ENCODE measurements around the gene MGLL.
A peak's percentile ranks its signal among the peaks of the same experiment; 100 is the strongest.
"Not testable (repeated sequence)": the region's sequence is repeated elsewhere in the genome, so short reads cannot be mapped to it uniquely, and the experiment has no call there.

Gene MGLL

GRCh38 chr3:127682561-127682960 is 139.8 kb downstream of the MGLL start:
- no peak for DNase-seq

- DNase-seq, result not testable (repeated sequence)
Measured at GRCh38 chr3:127682175-127682554, 140.2 kb downstream of the MGLL start.

GRCh38 chr3:127680798-127681221 is 141.5 kb downstream of the MGLL start:
- no peak for DNase-seq

GRCh38 chr3:127680146-127680661 is 142.1 kb downstream of the MGLL start:
- DNase-seq, result peak; percentile 2

- peak; percentile 3 for DNase-seq
Measured at GRCh38 chr3:127679534-127680145, 142.7 kb downstream of the MGLL start.

- peak; percentile 7 for DNase-seq
Measured at GRCh38 chr3:127678611-127679533, 143.4 kb downstream of the MGLL start.

GRCh38 chr3:127678315-127678599 is 144.1 kb downstream of the MGLL start:
- no peak for DNase-seq

- no peak for DNase-seq
Measured at GRCh38 chr3:127677541-127678314, 144.6 kb downstream of the MGLL start.

- DNase-seq, result no peak
Measured at GRCh38 chr3:127676921-127677351, 145.4 kb downstream of the MGLL start.

- no peak for DNase-seq
Measured at GRCh38 chr3:127676456-127676855, 145.9 kb downstream of the MGLL start.

- DNase-seq, result no peak
Measured at GRCh38 chr3:127675651-127676391, 146.5 kb downstream of the MGLL start.

GRCh38 chr3:127674790-127675189 is 147.5 kb downstream of the MGLL start:
- peak; percentile 7 for DNase-seq

GRCh38 chr3:127674101-127674721 is 148.1 kb downstream of the MGLL start:
- peak; percentile 7 for DNase-seq

- peak; percentile 29 for DNase-seq
Measured at GRCh38 chr3:127673191-127674100, 148.9 kb downstream of the MGLL start.

- peak; percentile 77 for DNase-seq
Measured at GRCh38 chr3:127672429-127673190, 149.7 kb downstream of the MGLL start, which contains the start of gene ABTB1. Gene ABTB1, plus strand, starts transcription at chr3:127672952. Its CDS starts 74 bp downstream, at chr3:127673026.

GRCh38 chr3:127671523-127672428 is 150.5 kb downstream of the MGLL start:
- DNase-seq, result peak; percentile 33

GRCh38 chr3:127670761-127671522 is 151.4 kb downstream of the MGLL start:
- DNase-seq, result no peak

GRCh38 chr3:127670229-127670559 is 152.1 kb downstream of the MGLL start:
- DNase-seq, result no peak
